Transverse colon (tissue), 4 donors: Measurements from ENCODE around the gene CYP21A2.
"Not testable (repeated sequence)": the region's sequence is repeated elsewhere in the genome, so short reads cannot be mapped to it uniquely, and the experiment has no call there.

Experiments
- POLR2A ChIP-seq: fragments of 450-650 bp; IDR thresholded peaks from one replicate; pipeline ENCODE4 v1.6.1; 2016; ENCODE audit warnings: antibody characterized with exemption, mild to moderate bottlenecking, moderate library complexity
- POLR2AphosphoS5 ChIP-seq, 3 donors: sonication (generic); formaldehyde crosslinking; IDR thresholded peaks; one replicate each; pipeline ENCODE4 v1.6.1; 2016; ENCODE audit warnings: antibody characterized with exemption in 3 of 3
- TF ChIP-seq, protein P1 (sequence below), 5 experiments: fragments of 200-600 bp in 3 of 5; fragments of 450-650 bp in 2 of 5; sonication (generic) in 3 of 5; IDR thresholded peaks; 1 replicate in 2 of 5; 2 replicates in 3 of 5; pipeline ENCODE4 v1.5.1; 2016 to 2017; ENCODE audit warnings: antibody characterized with exemption in 5 of 5, inconsistent platforms in 3 of 5, mild to moderate bottlenecking in 2 of 5, moderate library complexity in 1 of 5

DNA sequence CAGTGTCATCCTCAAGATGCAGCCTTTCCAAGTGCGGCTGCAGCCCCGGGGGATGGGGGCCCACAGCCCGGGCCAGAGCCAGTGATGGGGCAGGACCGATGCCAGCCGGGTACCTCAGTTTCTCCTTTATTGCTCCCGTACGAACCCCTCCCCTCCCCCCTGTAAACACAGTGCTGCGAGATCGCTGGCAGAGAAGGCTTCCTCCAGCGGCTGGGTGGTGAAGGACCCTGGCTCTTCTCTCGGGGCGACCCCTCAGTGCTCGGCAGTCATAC lies 2.8 kb downstream of the CYP21A2 start:
- TF ChIP-seq, protein P1, sequence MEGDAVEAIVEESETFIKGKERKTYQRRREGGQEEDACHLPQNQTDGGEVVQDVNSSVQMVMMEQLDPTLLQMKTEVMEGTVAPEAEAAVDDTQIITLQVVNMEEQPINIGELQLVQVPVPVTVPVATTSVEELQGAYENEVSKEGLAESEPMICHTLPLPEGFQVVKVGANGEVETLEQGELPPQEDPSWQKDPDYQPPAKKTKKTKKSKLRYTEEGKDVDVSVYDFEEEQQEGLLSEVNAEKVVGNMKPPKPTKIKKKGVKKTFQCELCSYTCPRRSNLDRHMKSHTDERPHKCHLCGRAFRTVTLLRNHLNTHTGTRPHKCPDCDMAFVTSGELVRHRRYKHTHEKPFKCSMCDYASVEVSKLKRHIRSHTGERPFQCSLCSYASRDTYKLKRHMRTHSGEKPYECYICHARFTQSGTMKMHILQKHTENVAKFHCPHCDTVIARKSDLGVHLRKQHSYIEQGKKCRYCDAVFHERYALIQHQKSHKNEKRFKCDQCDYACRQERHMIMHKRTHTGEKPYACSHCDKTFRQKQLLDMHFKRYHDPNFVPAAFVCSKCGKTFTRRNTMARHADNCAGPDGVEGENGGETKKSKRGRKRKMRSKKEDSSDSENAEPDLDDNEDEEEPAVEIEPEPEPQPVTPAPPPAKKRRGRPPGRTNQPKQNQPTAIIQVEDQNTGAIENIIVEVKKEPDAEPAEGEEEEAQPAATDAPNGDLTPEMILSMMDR (IDR thresholded peaks at IDR 0.05), result not testable (repeated sequence)
- not testable (repeated sequence) for TF ChIP-seq POLR2A; POLR2AphosphoS5 (IDR thresholded peaks at IDR 0.05)
